ENCODE data around the gene ADPRM.

Gene ADPRM

GRCh38 chr17:10673312-10673711 is 24.1 kb upstream of the ADPRM start:
- no peak overlapping the region for H3K4me3 ChIP-seq (ENCODE audit: low read length)
- no peak for TF ChIP-seq ZNF274 (IDR thresholded peaks at IDR 0.05; ENCODE audit: low read depth, low read length)

- TF ChIP-seq ZNF274 (IDR thresholded peaks at IDR 0.05; ENCODE audit: low read depth, low read length) = no peak
- no peak overlapping the region for H3K4me3 ChIP-seq (ENCODE audit: low read length)
Observed at GRCh38 chr17:10674704-10675103, 22.7 kb upstream of the ADPRM start.

GRCh38 chr17:10681866-10682446 is 15.4 kb upstream of the ADPRM start:
- no peak overlapping the region for H3K4me3 ChIP-seq (ENCODE audit: low read length)
- TF ChIP-seq ZNF274 (IDR thresholded peaks at IDR 0.05; ENCODE audit: low read depth, low read length) = no peak

- no peak for TF ChIP-seq ZNF274 (IDR thresholded peaks at IDR 0.05; ENCODE audit: low read depth, low read length)
- H3K4me3 ChIP-seq (ENCODE audit: low read length) = no peak overlapping the region
Observed at GRCh38 chr17:10683853-10684252, 13.5 kb upstream of the ADPRM start.

- TF ChIP-seq ZNF274 (IDR thresholded peaks at IDR 0.05; ENCODE audit: low read depth, low read length) = no peak
- H3K4me3 ChIP-seq (ENCODE audit: low read length) = no peak overlapping the region
Observed at GRCh38 chr17:10687499-10687898, 9.9 kb upstream of the ADPRM start.

- H3K4me3 ChIP-seq (ENCODE audit: low read length) = peak overlapping the region; percentile 94
Observed at GRCh38 chr17:10695875-10696407, 1.5 kb upstream of the ADPRM start.

- no peak for TF ChIP-seq ZNF274 (IDR thresholded peaks at IDR 0.05; ENCODE audit: low read depth, low read length)
- peak overlapping the region; percentile 94 for H3K4me3 ChIP-seq (ENCODE audit: low read length)
Observed at GRCh38 chr17:10698096-10698818, 863 bp downstream of the ADPRM start.

GRCh38 chr17:10699856-10700255 is 2.5 kb downstream of the ADPRM start:
- TF ChIP-seq ZNF274 (IDR thresholded peaks at IDR 0.05; ENCODE audit: low read depth, low read length) = no peak
- H3K4me3 ChIP-seq (ENCODE audit: low read length) = no peak overlapping the region

- TF ChIP-seq ZNF274 (IDR thresholded peaks at IDR 0.05; ENCODE audit: low read depth, low read length) = no peak
- no peak overlapping the region for H3K4me3 ChIP-seq (ENCODE audit: low read length)
Observed at GRCh38 chr17:10702574-10702973, 5.2 kb downstream of the ADPRM start.

- no peak for TF ChIP-seq ZNF274 (IDR thresholded peaks at IDR 0.05; ENCODE audit: low read depth, low read length)
Observed at GRCh38 chr17:10705727-10706126, 8.3 kb downstream of the ADPRM start.

GRCh38 chr17:10713318-10713717 is 15.9 kb downstream of the ADPRM start:
- no peak overlapping the region for H3K4me3 ChIP-seq (ENCODE audit: low read length)
- TF ChIP-seq ZNF274 (IDR thresholded peaks at IDR 0.05; ENCODE audit: low read depth, low read length) = no peak

More at GRCh38 chr17:10705727-10706126, 8.3 kb downstream of the ADPRM start:
- no peak overlapping the region for H3K4me3 ChIP-seq (ENCODE audit: low read length)

GRCh38 chr17:10716218-10716617 is 18.8 kb downstream of the ADPRM start:
- TF ChIP-seq ZNF274 (IDR thresholded peaks at IDR 0.05; ENCODE audit: low read depth, low read length) = no peak
- no peak overlapping the region for H3K4me3 ChIP-seq (ENCODE audit: low read length)

- no peak for TF ChIP-seq ZNF274 (IDR thresholded peaks at IDR 0.05; ENCODE audit: low read depth, low read length)
- no peak overlapping the region for H3K4me3 ChIP-seq (ENCODE audit: low read length)
Observed at GRCh38 chr17:10718547-10718946, 21.2 kb downstream of the ADPRM start.

GRCh38 chr17:10724546-10725195 is 27.3 kb downstream of the ADPRM start:
- TF ChIP-seq ZNF274 (IDR thresholded peaks at IDR 0.05; ENCODE audit: low read depth, low read length) = no peak
- H3K4me3 ChIP-seq (ENCODE audit: low read length) = no peak overlapping the region

- no peak for TF ChIP-seq ZNF274 (IDR thresholded peaks at IDR 0.05; ENCODE audit: low read depth, low read length)
- no peak overlapping the region for H3K4me3 ChIP-seq (ENCODE audit: low read length)
Observed at GRCh38 chr17:10725262-10725661, 27.9 kb downstream of the ADPRM start.

Data from GM08714 (cell line).